H1 (cell line): ENCODE measurements around the gene PRR23E. TPM values are rescaled to one million over a fixed set of nuclear protein-coding genes. Genes with fewer than 3 reads are reported as not detected.

Experiments
- JUND ChIP-seq: IDR thresholded peaks from 2 replicates; pipeline ENCODE4 v1.6.1; 2011; ENCODE audit warnings: mild to moderate bottlenecking, improper control_type of control experiment, low read length
- RFX5 ChIP-seq: IDR thresholded peaks from 2 replicates; pipeline ENCODE4 v1.6.1; 2011; ENCODE audit warnings: low read depth, low read length, improper control_type of control experiment, borderline replicate concordance
- TAF1 ChIP-seq: IDR thresholded peaks from 2 replicates; pipeline ENCODE4 v1.6.1; 2011; ENCODE audit warnings: mild to moderate bottlenecking, low read depth, low read length
- YY1 ChIP-seq: IDR thresholded peaks from 2 replicates; pipeline ENCODE4 v1.6.1; 2011; ENCODE audit warnings: low read depth, mild to moderate bottlenecking, low read length
- polyA plus RNA-seq, 7 experiments: library from polyadenylated mRNA; depleted of rRNA in 3 of 7; stranded (reverse) in 5 of 7; unstranded in 2 of 7; fragments of >200 nt in 5 of 7; fragments of 200-250 nt in 2 of 7; gene quantifications; 1 replicate in 5 of 7; 2 replicates in 1 of 7; 4 replicates in 1 of 7; pipeline versions ENCODE4 v1.2.1 to v1.2.3, GENCODE V29; 2011 to 2013; ENCODE audit warnings: missing spikeins in 2 of 7, mixed read lengths in 2 of 7
- total RNA-seq: library from RNA; stranded (reverse); fragmentation: NEBNext Ultra II Directional; extraction: Animal tissue kit (Norgen Biotek cat#: 25700); gene quantifications from 2 replicates; pipeline ENCODE4 v1.2.1, GENCODE V29; 2021

Gene PRR23E
- total and polyA plus RNA-seq, 2 of the 8 experiments (the other 6 are each of a cell fraction or from before 2014, with no cell fraction given) = not detected

- TF ChIP-seq JUND (no peak), YY1 (no peak), TAF1 (no peak), RFX5 (no peak)
Measured at GRCh38 chr3:127208483-127209100, 15.7 kb downstream of the PRR23E start (continued).
